ENCODE data around the gene RFC4.

RFC4 gene

DNA sequence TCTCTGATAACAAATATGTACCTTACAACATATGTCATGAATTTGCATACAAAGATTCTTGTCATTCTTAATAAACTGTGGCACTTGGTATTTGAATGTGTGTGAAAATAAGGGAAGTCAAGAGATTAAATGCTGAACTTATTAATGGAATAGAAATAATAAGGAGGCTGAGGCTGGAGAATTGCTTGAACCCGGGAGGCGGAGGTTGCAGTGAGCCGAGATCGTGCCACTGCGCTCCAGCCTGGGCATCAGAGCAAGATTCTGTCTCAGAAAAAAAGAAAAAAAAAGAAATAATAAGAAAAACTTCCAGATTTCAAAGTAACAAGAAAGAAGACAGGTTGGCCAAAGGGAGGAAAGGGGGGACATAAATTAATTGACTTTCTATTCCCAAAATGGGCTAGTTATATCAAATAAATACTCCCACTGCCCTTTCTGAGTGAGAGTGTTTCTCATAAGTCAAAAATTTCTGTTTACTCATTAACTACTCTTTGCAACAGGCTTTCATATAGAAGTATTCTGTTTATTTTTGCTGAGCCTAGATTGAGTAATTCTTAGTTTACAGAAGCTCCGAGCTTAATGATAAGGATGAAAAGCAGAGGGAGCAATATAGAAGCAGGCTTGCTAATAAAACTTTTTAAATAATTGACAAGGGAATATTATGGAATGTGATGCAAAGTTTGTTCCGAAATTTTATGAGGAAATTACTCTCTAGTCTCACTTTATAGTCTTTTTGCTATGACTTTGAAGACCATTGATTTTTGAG lies 63.5 kb downstream of the RFC4 start:
- DNase-seq: no peak

Data from NCI-H187 (cell line).